Daoy (cell line): ENCODE data around the gene CREBZF. TPM values are rescaled to one million over a fixed set of nuclear protein-coding genes. Genes with fewer than 3 reads are reported as not detected.
A peak's percentile ranks its signal among the peaks of the same experiment; 100 is the strongest.

Source experiments
- DNase-seq: peaks from one replicate; pipeline ENCODE4 v3.0.0-alpha.2; 2015; ENCODE audit warnings: low read depth
- total RNA-seq: library from RNA; depleted of rRNA; stranded (reverse); fragments of >200 nt; shearing (Covaris generic); gene quantifications from 2 replicates; pipeline ENCODE4 v1.2.3, GENCODE V29; 2014; rRNA removed

CREBZF gene, protein sequence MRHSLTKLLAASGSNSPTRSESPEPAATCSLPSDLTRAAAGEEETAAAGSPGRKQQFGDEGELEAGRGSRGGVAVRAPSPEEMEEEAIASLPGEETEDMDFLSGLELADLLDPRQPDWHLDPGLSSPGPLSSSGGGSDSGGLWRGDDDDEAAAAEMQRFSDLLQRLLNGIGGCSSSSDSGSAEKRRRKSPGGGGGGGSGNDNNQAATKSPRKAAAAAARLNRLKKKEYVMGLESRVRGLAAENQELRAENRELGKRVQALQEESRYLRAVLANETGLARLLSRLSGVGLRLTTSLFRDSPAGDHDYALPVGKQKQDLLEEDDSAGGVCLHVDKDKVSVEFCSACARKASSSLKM
- 34.3 and 52.9 TPM in 2 replicates for total RNA-seq

- peak; percentile 96 for DNase-seq
These were observed at the start of gene CREBZF for GRCh38 chr11:85664615-85665481. CREBZF (minus strand) TSS chr11:85665129; CDS start chr11:85664875, 254 bp downstream.

GRCh38 chr11:85712953-85713352 is 48.0 kb upstream of the CREBZF start:
- DNase-seq, result no peak

DNA sequence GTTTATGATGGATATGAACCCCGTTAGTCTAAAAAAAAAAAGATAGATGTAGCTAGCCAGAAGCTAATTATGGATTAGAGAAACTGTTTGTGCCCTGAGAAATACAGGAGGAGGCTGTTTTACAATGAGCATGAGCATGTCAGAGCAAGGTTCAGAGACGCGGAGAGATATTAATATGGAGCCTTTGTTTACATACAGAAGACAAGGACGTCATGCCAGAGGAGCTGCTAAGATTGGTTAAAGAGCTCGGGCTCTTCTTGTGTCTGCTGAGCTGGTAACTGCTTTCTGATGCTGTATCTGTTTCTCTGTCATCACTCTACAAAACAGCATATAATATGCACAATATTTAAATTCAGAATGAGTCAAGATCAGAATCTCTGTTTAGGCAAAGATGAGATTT is 46.0 kb upstream of the CREBZF start:
- no peak for DNase-seq

DNA sequence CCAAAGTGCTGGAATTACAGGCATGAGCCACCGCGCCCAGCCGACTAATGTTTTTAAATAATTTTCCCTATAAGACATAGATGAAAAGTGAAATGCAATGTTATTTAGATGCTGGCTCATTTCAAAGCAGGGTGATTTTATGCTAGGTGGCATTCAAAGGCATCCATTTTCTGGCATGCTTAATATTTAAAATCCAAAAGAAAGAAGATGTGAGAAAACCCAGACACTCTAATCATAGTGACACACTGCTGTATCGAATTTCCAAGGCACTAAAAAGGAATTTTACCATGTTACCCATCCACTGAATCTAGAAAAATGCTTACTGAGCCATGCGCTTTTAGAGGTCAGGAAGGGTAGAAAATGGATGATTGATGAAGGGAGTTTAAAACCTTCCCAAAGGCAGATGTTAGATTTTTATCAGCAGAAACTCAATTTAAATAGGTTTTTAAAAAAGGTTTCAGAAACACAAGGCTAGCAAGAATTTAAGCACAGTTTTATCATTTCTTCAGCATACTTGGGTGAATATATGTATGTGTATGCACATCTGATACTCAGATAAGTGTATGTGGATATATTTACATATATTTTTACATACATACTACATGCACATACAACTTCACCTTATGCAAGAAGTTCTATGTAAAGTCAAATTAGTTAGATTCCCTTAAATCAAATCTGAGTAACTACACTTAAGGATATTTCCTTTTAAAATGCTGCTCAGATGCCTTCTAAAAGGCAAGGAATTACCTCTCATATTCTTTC is 45.2 kb upstream of the CREBZF start:
- DNase-seq, result no peak

DNA sequence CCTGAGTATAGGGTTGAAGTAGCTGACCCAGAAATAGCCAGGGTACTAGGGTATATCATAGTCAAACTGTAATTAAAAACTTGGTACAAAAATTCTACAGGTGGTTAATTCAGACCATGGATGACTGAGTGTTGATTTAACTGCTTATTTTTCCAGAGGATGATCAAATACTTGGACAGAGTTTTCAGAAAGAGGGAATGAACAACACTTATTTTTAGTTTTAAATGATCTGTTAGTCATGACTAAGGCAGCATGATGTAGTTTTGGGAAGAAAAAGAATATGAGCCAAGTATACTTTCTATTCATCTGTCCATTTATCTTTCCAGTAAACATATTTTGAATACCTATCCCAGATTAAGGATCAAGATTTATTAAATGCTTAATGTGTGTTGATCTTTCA is 40.9 kb upstream of the CREBZF start:
- no peak for DNase-seq

DNA sequence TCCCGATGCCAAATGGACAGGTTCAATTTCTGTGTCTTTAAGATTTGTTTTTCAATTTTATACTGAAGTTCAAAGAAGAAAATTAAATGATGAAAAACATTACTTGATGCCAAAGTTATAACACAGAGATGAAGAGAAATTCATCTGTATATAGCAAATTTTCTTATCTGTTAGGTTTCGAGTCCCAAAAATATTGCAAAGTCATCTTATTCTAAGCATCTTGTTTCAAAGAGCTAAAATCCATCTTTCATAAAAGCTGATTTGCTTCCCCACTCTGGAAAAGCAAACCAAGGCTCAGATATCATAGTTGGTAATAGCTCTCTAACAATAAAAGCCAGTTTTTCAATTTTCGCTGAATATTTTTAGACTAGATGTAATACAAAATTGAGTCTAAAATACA is 40.0 kb upstream of the CREBZF start:
- no peak for DNase-seq

DNA sequence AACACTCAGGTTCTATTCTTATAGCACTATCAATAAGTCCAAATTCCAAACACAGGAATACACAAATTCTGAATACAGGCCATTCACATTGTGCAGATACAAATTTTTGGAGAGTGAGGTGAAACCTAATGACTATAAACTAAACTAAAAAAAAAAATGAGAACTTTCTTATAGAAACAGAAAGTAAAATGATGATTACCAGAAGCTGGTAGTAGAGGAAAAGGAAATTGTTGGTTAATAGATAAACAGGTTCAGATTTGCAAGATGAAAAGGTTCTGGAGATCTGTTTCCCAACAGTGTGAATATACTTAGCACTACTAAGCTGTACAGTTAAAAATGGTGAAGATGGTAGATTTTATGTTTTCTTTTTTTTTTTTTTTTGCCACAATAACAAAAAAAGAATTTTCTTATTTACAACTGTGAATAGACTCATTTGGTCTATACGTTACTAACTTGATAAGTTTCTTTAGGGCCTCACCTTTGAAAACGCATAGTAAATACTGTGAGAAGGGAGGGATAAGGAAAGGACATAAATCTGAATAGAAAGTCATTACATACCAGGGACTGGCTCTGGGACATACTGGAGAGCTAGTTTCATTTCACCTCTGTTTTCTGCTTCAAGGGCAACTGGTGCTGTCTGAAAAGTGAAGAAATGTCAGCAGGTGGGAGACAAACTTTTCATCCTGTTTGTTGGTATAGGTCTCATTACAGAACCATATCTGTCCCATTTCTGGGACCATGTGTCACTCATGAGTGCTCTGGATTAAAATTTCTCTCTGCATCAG is 35.2 kb upstream of the CREBZF start:
- DNase-seq, result no peak

- DNase-seq, result no peak
These were observed 33.3 kb upstream of the CREBZF start for GRCh38 chr11:85698195-85698594.

- no peak for DNase-seq
These were observed 32.8 kb upstream of the CREBZF start for GRCh38 chr11:85697747-85698146.

- DNase-seq, result no peak
These were observed 30.6 kb upstream of the CREBZF start for GRCh38 chr11:85695546-85695945.

- no peak for DNase-seq
These were observed 29.6 kb upstream of the CREBZF start for GRCh38 chr11:85694385-85694980.

DNA sequence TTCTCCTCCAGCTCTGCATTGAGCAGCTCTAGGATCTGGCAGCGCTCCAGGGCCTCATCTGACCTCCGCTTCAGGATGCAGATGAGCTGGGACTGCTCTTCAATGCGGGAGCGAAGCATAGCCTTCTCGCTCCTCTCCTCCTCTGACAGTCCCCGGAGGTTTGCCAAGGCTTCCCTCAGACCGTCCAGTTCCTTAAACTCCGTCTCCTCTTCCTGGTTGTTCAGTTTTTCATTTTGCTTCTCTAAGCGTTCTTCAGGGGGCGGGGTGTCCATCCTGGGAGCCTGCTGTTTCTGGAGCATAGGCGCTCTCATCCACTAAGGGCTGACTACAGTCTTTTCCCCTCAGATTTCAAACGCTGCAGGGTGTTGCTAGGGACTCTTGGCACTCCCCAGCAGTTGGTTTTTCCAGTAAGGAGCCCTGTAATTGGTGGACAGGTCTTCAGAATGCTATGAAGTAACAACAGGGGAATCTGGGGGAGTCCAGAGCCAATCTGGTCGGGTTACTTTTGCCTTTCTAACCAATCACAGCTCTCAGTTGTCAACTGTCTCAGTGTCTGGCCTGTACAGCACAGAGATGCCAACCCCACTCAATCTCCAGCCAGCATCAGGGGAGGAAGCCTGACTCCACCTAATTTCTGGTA is 21.0 kb upstream of the CREBZF start, which contains the start of gene CCDC89:
TSS of gene CCDC89 (minus strand) at position 376 of the 640 bp plus-strand sequence. CDS start at position 311, 65 bp downstream.
- peak; percentile 89 for DNase-seq

- peak; percentile 9 for DNase-seq
These were observed 20.3 kb upstream of the CREBZF start for GRCh38 chr11:85685125-85685819.

DNA sequence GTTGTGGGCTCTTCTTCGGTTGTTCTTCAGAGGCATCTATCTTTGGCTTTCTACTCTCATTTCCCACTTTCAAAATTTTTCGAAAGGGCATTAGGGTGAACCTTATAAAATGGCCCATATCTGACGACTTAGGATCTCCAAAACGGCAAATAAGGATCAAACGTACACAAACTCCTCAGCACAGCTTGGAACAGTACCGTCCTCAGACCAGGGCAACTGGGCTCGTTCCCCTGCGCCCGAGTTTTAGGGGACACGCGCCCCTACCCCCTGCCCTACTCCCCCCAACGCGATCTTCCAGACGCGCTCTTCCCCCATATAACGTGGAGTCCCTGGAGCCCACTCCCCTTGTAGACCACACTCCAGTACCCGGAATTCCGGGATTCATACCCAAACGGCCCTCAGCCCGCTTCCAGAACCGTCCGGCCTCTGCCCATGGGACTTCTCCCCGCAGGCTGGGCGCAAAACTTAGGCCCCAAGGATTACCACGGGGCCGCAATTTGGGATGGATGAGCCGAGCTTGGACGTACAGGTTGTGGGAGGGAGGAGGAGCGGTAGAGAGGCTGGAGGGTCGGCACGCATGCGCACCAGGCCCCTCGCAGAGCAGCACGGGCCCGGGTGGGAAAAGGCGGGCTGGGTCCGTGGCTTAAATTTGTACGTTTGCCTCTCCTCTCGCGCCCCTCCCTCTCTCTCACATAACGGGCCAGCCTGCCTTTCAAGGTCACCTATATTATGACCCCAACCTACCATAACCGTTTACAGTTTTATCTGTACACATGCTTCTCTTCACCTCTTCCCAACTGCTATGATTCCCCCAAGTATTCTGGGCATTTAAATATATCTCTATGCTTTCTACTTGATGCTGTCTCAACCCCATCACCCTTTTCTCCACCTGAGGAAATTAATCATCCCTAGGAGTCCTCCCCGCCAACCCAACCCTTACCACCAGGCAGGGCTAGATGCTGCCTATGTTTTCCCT is 17.7 kb upstream of the CREBZF start:
- peak; percentile 76 for DNase-seq

DNA sequence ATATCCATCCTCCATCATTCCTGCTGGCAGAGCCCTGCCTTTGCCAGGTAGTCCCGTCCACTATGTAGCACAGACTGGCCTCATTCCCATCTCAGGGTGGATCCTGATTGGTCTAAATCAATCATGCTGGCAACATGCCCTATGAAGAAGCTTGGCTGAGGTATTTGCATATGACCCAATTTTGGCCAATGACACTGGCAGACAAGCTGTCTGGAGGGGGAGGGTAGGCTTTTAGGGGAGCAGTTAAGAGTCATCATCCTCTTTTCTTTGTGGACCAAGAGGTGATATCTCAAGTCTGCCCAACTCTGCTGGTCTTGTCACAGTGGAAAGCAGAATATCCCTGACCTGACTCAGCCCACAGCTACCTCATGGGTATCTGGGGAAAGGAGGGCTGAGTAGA is 16.0 kb upstream of the CREBZF start:
- peak; percentile 4 for DNase-seq

GRCh38 chr11:85679576-85679975 is 14.6 kb upstream of the CREBZF start:
- no peak for DNase-seq

- no peak for DNase-seq
These were observed 8.5 kb upstream of the CREBZF start for GRCh38 chr11:85673393-85673792.

DNA sequence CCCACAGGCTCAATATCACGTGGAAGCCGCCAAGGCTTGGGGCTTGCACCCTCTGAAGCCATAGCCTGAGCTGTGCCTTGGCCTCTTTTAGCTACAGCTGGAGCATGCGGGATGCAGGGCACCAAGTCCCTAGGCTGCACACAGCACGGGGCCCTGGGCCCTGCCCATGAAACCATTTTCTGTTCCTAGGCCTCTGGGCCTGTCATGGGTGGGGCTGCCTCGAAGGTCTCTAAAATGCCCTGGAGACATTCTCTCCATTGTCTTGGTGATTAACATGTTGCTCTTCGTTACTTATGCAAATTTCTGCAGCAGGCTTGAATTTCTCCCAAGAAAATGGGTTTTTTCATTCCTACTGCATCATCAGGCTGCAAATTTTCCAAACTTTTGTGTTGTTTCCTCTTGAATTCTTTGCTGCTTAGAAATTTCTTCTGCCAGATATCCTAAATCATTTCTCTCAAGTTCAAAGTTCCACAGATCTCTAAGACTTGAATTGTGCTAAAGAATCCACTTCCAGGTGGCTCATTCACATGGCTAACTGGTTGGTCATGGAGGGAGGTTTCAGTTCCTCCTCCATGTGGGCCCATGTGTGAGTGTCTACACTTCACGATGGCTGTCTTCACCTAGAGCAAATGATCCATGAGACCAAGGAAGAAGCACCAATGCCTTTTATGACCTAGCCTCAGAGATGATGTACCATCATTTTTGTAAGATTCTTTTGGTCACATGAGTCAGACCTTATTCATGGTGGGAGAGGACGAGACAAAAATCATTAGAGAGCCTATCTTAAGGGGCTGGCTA is 7.4 kb upstream of the CREBZF start:
- DNase-seq, result no peak
